SU-DHL-6 (cell line): ENCODE data around the gene HSPB8.

Source experiments
- CTCF ChIP-seq: fragments of 200-600 bp; sonication (generic); IDR thresholded peaks from one replicate; pipeline ENCODE4 v1.5.1; 2017; ENCODE audit warnings: antibody characterized with exemption, mild to moderate bottlenecking, low read length, moderate library complexity; ENCODE audit not compliant: insufficient read depth, poor library complexity, severe bottlenecking
- EZH2phosphoT487 ChIP-seq: fragments of 200-600 bp; sonication (generic), shearing (Covaris generic); conservative IDR thresholded peaks from 2 replicates; pipeline ENCODE4 v1.6.1; 2018; ENCODE audit warnings: mild to moderate bottlenecking, antibody characterized with exemption, low read length, moderate library complexity, mixed read lengths

- no peak for TF ChIP-seq CTCF
- no peak for TF ChIP-seq EZH2phosphoT487
Measured at GRCh38 chr12:119178544-119179334, at the start of gene HSPB8.
